Measurements from ENCODE around the gene PPP1R2.
A peak's percentile ranks its signal among the peaks of the same experiment; 100 is the strongest.

PPP1R2 gene

DNA sequence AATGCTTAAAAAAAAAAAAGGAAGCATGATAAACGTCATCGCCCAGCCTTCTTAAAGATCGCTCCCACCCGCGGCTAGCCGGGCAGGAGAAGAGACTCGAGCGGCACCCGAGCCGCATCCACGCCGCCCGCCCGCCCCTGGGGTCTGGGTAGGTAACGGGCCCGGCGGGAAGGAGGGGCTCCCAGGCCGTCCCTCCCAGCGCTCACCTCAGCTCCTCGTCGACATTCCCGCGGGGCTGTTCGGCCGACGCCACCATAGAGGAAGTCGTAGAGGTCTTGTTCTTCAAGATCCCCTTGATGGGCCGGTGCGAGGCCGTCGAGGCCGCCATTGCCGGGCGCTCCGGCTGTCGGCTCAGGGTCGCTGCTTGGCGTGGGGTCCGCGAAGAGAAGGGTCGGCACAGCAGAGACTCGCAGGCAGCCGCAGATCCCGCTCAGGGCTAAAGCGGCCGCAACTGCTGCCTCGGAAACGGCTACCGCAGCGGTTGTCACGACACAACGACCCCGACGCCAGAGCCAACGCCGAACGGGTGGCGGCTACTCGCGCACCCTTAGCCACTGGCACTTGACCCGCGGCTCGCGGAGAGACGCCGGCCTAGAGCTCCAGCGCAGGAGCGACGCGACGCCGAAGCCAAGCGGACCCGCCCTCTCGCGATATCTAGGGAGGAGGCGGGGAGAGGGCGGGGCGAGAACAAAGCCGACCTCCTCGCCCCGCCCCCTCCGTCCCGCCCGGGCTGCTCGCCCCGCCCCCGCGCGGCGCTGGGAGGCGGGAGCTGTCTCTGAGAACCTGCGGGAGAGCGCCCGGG is at the start of gene PPP1R2 (continued):
- TF ChIP-seq, protein P1, sequence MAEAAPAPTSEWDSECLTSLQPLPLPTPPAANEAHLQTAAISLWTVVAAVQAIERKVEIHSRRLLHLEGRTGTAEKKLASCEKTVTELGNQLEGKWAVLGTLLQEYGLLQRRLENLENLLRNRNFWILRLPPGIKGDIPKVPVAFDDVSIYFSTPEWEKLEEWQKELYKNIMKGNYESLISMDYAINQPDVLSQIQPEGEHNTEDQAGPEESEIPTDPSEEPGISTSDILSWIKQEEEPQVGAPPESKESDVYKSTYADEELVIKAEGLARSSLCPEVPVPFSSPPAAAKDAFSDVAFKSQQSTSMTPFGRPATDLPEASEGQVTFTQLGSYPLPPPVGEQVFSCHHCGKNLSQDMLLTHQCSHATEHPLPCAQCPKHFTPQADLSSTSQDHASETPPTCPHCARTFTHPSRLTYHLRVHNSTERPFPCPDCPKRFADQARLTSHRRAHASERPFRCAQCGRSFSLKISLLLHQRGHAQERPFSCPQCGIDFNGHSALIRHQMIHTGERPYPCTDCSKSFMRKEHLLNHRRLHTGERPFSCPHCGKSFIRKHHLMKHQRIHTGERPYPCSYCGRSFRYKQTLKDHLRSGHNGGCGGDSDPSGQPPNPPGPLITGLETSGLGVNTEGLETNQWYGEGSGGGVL (tag by site-specific recombination; IDR thresholded peaks at IDR 0.05) = peak; percentile 63; the same call in 1 of the 2 replicates
- no peak for TF ChIP-seq ZNF510 (tag by site-specific recombination; IDR thresholded peaks at IDR 0.05; ENCODE audit: insufficient replicate concordance)
- no peak for TF ChIP-seq ZNF354C (tag by site-specific recombination; IDR thresholded peaks at IDR 0.05; ENCODE audit: borderline replicate concordance, low read depth)
- peak; percentile 47 for TF ChIP-seq KLF1 (tag by site-specific recombination; IDR thresholded peaks at IDR 0.05)
- TF ChIP-seq ZNF19 (tag by site-specific recombination; IDR thresholded peaks at IDR 0.05; ENCODE audit: low read depth) = no peak
- TF ChIP-seq, protein P2, sequence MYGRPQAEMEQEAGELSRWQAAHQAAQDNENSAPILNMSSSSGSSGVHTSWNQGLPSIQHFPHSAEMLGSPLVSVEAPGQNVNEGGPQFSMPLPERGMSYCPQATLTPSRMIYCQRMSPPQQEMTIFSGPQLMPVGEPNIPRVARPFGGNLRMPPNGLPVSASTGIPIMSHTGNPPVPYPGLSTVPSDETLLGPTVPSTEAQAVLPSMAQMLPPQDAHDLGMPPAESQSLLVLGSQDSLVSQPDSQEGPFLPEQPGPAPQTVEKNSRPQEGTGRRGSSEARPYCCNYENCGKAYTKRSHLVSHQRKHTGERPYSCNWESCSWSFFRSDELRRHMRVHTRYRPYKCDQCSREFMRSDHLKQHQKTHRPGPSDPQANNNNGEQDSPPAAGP (tag by site-specific recombination; IDR thresholded peaks at IDR 0.05) = peak; percentile 45; the same call in 1 of the 2 replicates
- no peak for TF ChIP-seq MZF1 (tag by site-specific recombination; IDR thresholded peaks at IDR 0.05; ENCODE audit: borderline replicate concordance)
- no peak for TF ChIP-seq ZNF138 (tag by site-specific recombination; IDR thresholded peaks at IDR 0.05; ENCODE audit: borderline replicate concordance)
- TF ChIP-seq ZNF404 (tag by site-specific recombination; IDR thresholded peaks at IDR 0.05) = no peak
- no peak for TF ChIP-seq BCL11B (tag by site-specific recombination; IDR thresholded peaks at IDR 0.05; ENCODE audit: low read depth)
- no peak for TF ChIP-seq ZNF133 (tag by site-specific recombination; IDR thresholded peaks at IDR 0.05)
- no peak for TF ChIP-seq ZNF23 (tag by site-specific recombination; IDR thresholded peaks at IDR 0.05; ENCODE audit: borderline replicate concordance)
- TF ChIP-seq ZNF248 (tag by site-specific recombination; IDR thresholded peaks at IDR 0.05) = no peak
- TF ChIP-seq ZNF266 (tag by site-specific recombination; IDR thresholded peaks at IDR 0.05; ENCODE audit: low read depth) = no peak
- TF ChIP-seq ZNF776 (tag by site-specific recombination; IDR thresholded peaks at IDR 0.05; ENCODE audit: borderline replicate concordance) = no peak
- TF ChIP-seq, protein P3, sequence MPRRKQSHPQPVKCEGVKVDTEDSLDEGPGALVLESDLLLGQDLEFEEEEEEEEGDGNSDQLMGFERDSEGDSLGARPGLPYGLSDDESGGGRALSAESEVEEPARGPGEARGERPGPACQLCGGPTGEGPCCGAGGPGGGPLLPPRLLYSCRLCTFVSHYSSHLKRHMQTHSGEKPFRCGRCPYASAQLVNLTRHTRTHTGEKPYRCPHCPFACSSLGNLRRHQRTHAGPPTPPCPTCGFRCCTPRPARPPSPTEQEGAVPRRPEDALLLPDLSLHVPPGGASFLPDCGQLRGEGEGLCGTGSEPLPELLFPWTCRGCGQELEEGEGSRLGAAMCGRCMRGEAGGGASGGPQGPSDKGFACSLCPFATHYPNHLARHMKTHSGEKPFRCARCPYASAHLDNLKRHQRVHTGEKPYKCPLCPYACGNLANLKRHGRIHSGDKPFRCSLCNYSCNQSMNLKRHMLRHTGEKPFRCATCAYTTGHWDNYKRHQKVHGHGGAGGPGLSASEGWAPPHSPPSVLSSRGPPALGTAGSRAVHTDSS (tag by site-specific recombination; IDR thresholded peaks at IDR 0.05) = no peak
- no peak for TF ChIP-seq ZNF37A (tag by site-specific recombination; IDR thresholded peaks at IDR 0.05)
- no peak for TF ChIP-seq ZBTB8A (tag by site-specific recombination; IDR thresholded peaks at IDR 0.05)
- TF ChIP-seq, protein P4, sequence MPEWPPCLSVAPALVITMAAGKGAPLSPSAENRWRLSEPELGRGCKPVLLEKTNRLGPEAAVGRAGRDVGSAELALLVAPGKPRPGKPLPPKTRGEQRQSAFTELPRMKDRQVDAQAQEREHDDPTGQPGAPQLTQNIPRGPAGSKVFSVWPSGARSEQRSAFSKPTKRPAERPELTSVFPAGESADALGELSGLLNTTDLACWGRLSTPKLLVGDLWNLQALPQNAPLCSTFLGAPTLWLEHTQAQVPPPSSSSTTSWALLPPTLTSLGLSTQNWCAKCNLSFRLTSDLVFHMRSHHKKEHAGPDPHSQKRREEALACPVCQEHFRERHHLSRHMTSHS (tag by site-specific recombination; IDR thresholded peaks at IDR 0.05) = no peak
- TF ChIP-seq GFI1B (tag by site-specific recombination; IDR thresholded peaks at IDR 0.05) = no peak
- no peak for TF ChIP-seq ZBTB21 (tag by site-specific recombination; IDR thresholded peaks at IDR 0.05)
- no peak for TF ChIP-seq ZNF548 (tag by site-specific recombination; IDR thresholded peaks at IDR 0.05)
- no peak for TF ChIP-seq ZNF416 (tag by site-specific recombination; IDR thresholded peaks at IDR 0.05)
- TF ChIP-seq, protein P5, sequence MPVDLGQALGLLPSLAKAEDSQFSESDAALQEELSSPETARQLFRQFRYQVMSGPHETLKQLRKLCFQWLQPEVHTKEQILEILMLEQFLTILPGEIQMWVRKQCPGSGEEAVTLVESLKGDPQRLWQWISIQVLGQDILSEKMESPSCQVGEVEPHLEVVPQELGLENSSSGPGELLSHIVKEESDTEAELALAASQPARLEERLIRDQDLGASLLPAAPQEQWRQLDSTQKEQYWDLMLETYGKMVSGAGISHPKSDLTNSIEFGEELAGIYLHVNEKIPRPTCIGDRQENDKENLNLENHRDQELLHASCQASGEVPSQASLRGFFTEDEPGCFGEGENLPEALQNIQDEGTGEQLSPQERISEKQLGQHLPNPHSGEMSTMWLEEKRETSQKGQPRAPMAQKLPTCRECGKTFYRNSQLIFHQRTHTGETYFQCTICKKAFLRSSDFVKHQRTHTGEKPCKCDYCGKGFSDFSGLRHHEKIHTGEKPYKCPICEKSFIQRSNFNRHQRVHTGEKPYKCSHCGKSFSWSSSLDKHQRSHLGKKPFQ (tag by site-specific recombination; IDR thresholded peaks at IDR 0.05) = no peak
- TF ChIP-seq ZFP41 (tag by site-specific recombination; IDR thresholded peaks at IDR 0.05; ENCODE audit: borderline replicate concordance) = no peak
- no peak for TF ChIP-seq ZNF514 (tag by site-specific recombination; IDR thresholded peaks at IDR 0.05)
- TF ChIP-seq, protein P6, sequence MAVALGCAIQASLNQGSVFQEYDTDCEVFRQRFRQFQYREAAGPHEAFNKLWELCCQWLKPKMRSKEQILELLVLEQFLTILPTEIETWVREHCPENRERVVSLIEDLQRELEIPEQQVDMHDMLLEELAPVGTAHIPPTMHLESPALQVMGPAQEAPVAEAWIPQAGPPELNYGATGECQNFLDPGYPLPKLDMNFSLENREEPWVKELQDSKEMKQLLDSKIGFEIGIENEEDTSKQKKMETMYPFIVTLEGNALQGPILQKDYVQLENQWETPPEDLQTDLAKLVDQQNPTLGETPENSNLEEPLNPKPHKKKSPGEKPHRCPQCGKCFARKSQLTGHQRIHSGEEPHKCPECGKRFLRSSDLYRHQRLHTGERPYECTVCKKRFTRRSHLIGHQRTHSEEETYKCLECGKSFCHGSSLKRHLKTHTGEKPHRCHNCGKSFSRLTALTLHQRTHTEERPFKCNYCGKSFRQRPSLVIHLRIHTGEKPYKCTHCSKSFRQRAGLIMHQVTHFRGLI (tag by site-specific recombination; IDR thresholded peaks at IDR 0.05) = no peak
- no peak for TF ChIP-seq ZNF239 (tag by site-specific recombination; IDR thresholded peaks at IDR 0.05)
- TF ChIP-seq, protein P7, sequence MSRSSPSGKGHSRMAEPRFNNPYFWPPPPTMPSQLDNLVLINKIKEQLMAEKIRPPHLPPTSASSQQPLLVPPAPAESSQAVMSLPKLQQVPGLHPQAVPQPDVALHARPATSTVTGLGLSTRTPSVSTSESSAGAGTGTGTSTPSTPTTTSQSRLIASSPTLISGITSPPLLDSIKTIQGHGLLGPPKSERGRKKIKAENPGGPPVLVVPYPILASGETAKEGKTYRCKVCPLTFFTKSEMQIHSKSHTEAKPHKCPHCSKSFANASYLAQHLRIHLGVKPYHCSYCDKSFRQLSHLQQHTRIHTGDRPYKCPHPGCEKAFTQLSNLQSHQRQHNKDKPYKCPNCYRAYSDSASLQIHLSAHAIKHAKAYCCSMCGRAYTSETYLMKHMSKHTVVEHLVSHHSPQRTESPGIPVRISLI (tag by site-specific recombination; IDR thresholded peaks at IDR 0.05) = no peak
- 0 out of 2 replicates have a peak, but pooled peaks have one; percentile 39 for TF ChIP-seq ZNF600 (tag by site-specific recombination; IDR thresholded peaks at IDR 0.05)
- no peak for TF ChIP-seq ZNF623 (tag by site-specific recombination; IDR thresholded peaks at IDR 0.05)
